BJ (cell line): ENCODE measurements around the gene EXOSC1. TPM values are rescaled to one million over a fixed set of nuclear protein-coding genes. Genes with fewer than 3 reads are reported as not detected.

Source experiments
- CTCF ChIA-PET: fragments of 350-600 bp; formaldehyde crosslinking; extraction: SDS; loops from one replicate; lab custom pipeline; 2021; ENCODE audit warnings: antibody characterized with exemption, inconsistent platforms; lab: Yijun Ruan, JAX
- POLR2A ChIA-PET: fragments of 300-600 bp; sonication (Branson Sonifier 250); formaldehyde crosslinking; extraction: SDS; loops from one replicate; lab custom pipeline; 2021; ENCODE audit warnings: antibody characterized with exemption; lab: Charles Lee
- DNase-seq: peaks from one replicate; pipeline ENCODE4 v3.0.0-alpha.2; 2011; ENCODE audit warnings: low read depth
- H3K27me3 ChIP-seq: 2 replicates; pipeline ENCODE4 v1.6.0; 2011; ENCODE audit warnings: low read length; ENCODE audit not compliant: control insufficient read depth, insufficient read depth
- H3K36me3 ChIP-seq: 2 replicates; pipeline ENCODE4 v1.5.1; 2011; ENCODE audit warnings: low read length; ENCODE audit not compliant: control insufficient read depth, insufficient read depth
- H3K4me3 ChIP-seq: 2 replicates; pipeline ENCODE4 v1.5.1; 2011; ENCODE audit warnings: low read depth, mild to moderate bottlenecking, control low read depth, low read length
- polyA plus RNA-seq: library from polyadenylated mRNA; depleted of rRNA; stranded (reverse); fragments of >200 nt; gene quantifications from 2 replicates; pipeline ENCODE4 v1.2.3, GENCODE V29; 2011
- TF ChIP-seq, protein P1 (sequence below): IDR thresholded peaks from 2 replicates; pipeline ENCODE4 v1.5.1; 2011; ENCODE audit warnings: low read depth, mild to moderate bottlenecking, control low read depth, inconsistent platforms, low read length, moderate library complexity; ENCODE audit not compliant: insufficient read depth

EXOSC1 gene
- polyA plus RNA-seq, 1 experiment = 49.4 TPM

DNA sequence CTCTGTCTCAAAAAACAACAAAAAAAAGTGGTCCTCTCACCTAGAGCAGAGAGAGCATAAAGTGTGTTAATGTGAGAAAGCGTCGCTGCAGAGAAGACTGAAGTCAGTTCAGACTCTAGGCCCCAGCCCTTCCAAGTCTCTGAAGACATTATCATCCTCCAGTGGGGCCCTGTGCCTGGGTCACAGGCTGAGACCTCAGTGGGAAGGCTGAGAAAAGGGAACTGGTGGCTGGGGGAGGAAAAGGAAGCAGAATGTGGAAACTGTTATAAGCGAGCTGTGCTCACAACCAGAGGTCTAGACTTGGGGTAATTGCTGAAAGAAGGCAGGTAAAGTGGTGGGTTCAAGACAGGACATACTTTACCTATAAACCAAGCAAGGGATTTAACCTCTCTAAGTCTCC, 39.7 kb downstream of the EXOSC1 start:
- Histone ChIP-seq H3K36me3 (no peaks in the 10 kb centered on the region), H3K27me3 (no peaks in the 10 kb centered on the region), H3K4me3 (no peak overlapping the region)
- DNase-seq = no peak
- POLR2A ChIA-PET = no interaction called here
- CTCF ChIA-PET = interaction anchor here (0.7 to 8.2 kb wide), 13 partner anchors 9 to 206 kb away, joined by 3 to 62 read pairs (median 5); no protein-coding TSS in a partner anchor
- TF ChIP-seq, protein P1, sequence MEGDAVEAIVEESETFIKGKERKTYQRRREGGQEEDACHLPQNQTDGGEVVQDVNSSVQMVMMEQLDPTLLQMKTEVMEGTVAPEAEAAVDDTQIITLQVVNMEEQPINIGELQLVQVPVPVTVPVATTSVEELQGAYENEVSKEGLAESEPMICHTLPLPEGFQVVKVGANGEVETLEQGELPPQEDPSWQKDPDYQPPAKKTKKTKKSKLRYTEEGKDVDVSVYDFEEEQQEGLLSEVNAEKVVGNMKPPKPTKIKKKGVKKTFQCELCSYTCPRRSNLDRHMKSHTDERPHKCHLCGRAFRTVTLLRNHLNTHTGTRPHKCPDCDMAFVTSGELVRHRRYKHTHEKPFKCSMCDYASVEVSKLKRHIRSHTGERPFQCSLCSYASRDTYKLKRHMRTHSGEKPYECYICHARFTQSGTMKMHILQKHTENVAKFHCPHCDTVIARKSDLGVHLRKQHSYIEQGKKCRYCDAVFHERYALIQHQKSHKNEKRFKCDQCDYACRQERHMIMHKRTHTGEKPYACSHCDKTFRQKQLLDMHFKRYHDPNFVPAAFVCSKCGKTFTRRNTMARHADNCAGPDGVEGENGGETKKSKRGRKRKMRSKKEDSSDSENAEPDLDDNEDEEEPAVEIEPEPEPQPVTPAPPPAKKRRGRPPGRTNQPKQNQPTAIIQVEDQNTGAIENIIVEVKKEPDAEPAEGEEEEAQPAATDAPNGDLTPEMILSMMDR = no peak

DNA sequence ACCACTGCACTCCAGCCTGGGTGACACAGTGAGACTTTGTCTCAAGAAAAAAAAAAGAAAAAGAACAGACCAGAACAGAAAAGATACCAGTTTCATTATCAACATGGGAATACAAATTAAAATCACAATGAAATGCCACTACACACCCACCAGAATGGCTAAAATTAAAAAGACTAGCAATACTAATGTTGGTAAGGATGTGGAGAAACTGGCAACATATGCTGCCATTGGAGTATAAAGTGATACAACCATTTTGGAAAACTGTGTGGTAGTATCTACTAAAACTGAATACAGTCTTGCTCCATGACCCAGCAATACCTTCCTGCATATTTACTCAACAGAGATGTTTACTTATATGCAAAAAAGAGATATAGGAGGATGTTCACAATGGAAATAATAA, 41.8 kb downstream of the EXOSC1 start:
- no peak for DNase-seq
- H3K4me3 ChIP-seq = no peak overlapping the region
- TF ChIP-seq, protein P1 = no peak
- no peaks in the 10 kb centered on the region for H3K36me3 ChIP-seq
- ChIA-PET CTCF (interaction anchor here (1.6 kb wide), 1 partner anchor 208 kb away, joined by 3 read pairs; no protein-coding TSS in a partner anchor), POLR2A (no interaction called here)
- no peaks in the 10 kb centered on the region for H3K27me3 ChIP-seq

DNA sequence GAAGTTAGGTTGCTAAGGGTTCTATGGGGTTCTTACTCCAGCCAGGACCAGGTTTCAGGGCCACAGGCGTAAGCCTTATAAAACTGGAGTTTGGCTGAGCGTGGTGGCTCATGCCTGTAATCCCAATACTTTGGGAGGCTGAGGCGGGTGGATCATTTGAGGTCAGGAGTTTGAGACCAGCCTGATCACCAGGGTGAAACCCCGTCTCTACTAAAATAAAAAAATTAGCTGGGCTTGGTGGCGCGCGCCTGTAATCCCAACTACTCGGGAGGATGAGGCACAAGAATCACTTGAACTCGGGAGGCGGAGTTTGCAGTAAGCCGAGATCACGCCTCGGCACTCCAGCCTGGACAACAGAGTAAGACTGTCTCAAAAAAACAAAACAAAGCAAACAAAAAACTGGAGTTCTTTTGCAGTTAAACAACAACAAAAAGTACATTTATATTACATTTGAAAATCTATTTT, 44.3 kb downstream of the EXOSC1 start:
- POLR2A ChIA-PET = no interaction called here
- no peak for DNase-seq
- Histone ChIP-seq H3K36me3 (no peaks in the 10 kb centered on the region), H3K27me3 (no peaks in the 10 kb centered on the region), H3K4me3 (peak overlapping the region; percentile 91)
- TF ChIP-seq, protein P1 = no peak
- CTCF ChIA-PET = interaction anchor here (0.7 to 2.3 kb wide), 5 partner anchors 17 to 171 kb away, joined by 3 to 10 read pairs (median 3); partner anchors contain the start of gene ANKRD2

DNA sequence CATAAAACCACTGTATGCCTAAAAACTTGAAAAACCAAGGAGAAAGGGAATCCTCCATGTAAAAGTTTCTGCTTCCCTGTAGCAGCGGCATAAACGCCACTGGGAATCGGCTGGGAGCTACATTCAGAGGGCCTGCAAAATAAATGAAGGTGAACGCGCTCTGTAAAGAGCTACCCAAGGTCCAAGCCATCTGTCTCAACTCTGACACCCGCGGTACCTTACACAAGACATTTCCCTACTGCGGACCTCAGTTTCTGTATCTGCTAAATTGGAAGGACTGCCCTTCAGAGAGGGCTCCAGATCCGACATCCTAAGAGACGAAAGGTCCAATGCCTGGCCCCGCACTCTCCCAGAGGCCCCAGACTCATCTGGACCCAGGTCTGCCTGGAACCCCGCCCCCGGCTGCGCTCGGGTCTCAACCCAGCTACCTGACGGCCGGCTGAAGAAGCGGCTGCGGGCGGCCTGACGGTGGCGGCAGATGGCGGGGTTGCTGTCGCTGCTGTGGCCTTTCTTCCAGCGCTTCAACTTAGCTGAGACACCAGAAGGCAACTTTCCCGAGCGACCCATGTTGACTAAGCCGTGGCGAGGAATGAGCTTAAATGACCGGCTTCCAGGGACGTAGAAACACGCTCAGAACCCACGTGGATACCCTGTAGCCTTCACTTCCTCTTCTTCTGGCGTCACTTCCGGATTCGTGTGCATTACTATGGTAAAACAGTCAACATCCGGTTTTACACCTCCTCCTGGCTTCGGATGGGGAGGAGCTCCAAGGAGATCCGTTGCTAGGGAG, 44.9 kb downstream of the EXOSC1 start, which contains the start of gene RRP12:
Gene RRP12 (minus strand): TSS at position 676 of the 790 bp plus-strand sequence. CDS start 109 bp downstream, at position 567.
- Histone ChIP-seq H3K4me3 (peak within 1 kb of the TSS; percentile 91), H3K36me3 (no peaks in the 10 kb centered on the region), H3K27me3 (no peaks in the 10 kb centered on the region)
- TF ChIP-seq, protein P1 = peak; percentile 23; the same call in 1 of the 2 replicates
- peak; percentile 91 for DNase-seq
- CTCF ChIA-PET = interaction anchor here (0.7 to 2.3 kb wide), 4 partner anchors 23 to 172 kb away, joined by 3 to 10 read pairs (median 4); partner anchors contain the start of gene ANKRD2
- POLR2A ChIA-PET = no interaction called here
